Measurements from ENCODE around the gene GOLGA6L9. TPM values are rescaled to one million over a fixed set of nuclear protein-coding genes. Genes with fewer than 3 reads are reported as not detected.
"Not testable (repeated sequence)": the region's sequence is repeated elsewhere in the genome, so short reads cannot be mapped to it uniquely, and the experiment has no call there.

GOLGA6L9 gene
- total RNA-seq, 5 donors from 2014 or later (not counting 1 experiment from before 2014, with no cell fraction given): 2.9 to 5.4 (median 4.4) TPM

- POLR2A ChIA-PET: no interaction called here
- WGBS (ENCODE audit: insufficient coverage): no CpG with 5 or more reads among the region's 3 CpGs
- Histone ChIP-seq H3K4me1 (ENCODE audit: control insufficient read depth in 1 of 2, extremely low read depth in 1 of 2, insufficient read depth in 2 of 2, low read length in 2 of 2) (no peaks in the 10 kb centered on the region), H3K4me3 (ENCODE audit: control insufficient read depth in 1 of 2, extremely low read depth in 1 of 2, low read length in 1 of 2) (no peak overlapping the region), H3K27me3 (replicated peaks in 1 of 2; ENCODE audit: control insufficient read depth in 2 of 2, extremely low read depth in 1 of 2, insufficient read depth in 2 of 2, low read length in 1 of 2) (no peaks in the 10 kb centered on the region), H3K36me3 (ENCODE audit: control insufficient read depth in 2 of 2, extremely low read depth in 1 of 2, insufficient read depth in 1 of 2, low read length in 1 of 2) (no peaks in the 10 kb centered on the region), H3K27ac (ENCODE audit: low read length) (no peak overlapping the region), H3K9me3 (no peaks in the 10 kb centered on the region)
- peaks cover 8% of the 10 kb centered on the region for H3K36me3 Mint-ChIP-seq
- CTCF ChIA-PET: no interaction called here
- no peak overlapping the region for H3K4me3 Mint-ChIP-seq
- DNase-seq (no peak), ATAC-seq (replicated peaks in 1 of 4) (no peak)
- H3K4me1 Mint-ChIP-seq: peaks cover 4 to 10% (median 6%) of the 10 kb centered on the region in 3 donors
- no peaks in the 10 kb centered on the region for H3K27me3 Mint-ChIP-seq
- H3K9me3 Mint-ChIP-seq: no peaks in the 10 kb centered on the region
- no peak overlapping the region for H3K27ac Mint-ChIP-seq
Observed at GRCh38 chr15:82397817-82398216, 31.8 kb upstream of the GOLGA6L9 start.

DNA sequence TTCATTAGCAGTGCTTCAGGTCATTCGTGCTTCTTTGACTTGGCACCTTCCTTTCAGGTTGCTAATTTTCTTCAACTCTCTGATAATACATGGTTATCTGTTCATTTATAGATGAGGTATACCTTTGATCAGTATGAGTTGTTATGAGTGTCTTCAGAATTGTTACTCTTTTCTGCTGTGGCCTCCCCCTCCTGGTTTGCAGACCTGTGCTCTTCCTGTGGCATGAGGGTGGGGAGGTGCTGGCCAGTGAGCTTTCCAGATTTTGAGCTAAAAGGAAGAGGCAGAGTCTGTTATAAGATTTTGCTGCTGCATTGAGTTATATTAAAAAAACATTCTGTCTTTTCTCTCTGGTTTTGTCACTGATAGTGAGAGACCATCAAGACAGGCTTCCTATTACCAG, 30.8 kb upstream of the GOLGA6L9 start:
- WGBS (ENCODE audit: insufficient coverage): no CpG with 5 or more reads among the region's 1 CpG
- Mint-ChIP-seq H3K27me3 (no peaks in the 10 kb centered on the region), H3K9me3 (no peaks in the 10 kb centered on the region), H3K36me3 (peaks cover 4% of the 10 kb centered on the region), H3K4me1 (peaks cover 4 to 10% (median 6%) of the 10 kb centered on the region in 3 donors), H3K4me3 (no peak overlapping the region), H3K27ac (no peak overlapping the region)
- H3K27ac ChIP-seq (ENCODE audit: low read length): no peak overlapping the region
- no peaks in the 10 kb centered on the region for H3K27me3 ChIP-seq (replicated peaks in 1 of 2; ENCODE audit: control insufficient read depth in 2 of 2, extremely low read depth in 1 of 2, insufficient read depth in 2 of 2, low read length in 1 of 2)
- POLR2A ChIA-PET: no interaction called here
- H3K36me3 ChIP-seq (ENCODE audit: control insufficient read depth in 2 of 2, extremely low read depth in 1 of 2, insufficient read depth in 1 of 2, low read length in 1 of 2): no peaks in the 10 kb centered on the region
- no peaks in the 10 kb centered on the region for H3K4me1 ChIP-seq (ENCODE audit: control insufficient read depth in 1 of 2, extremely low read depth in 1 of 2, insufficient read depth in 2 of 2, low read length in 2 of 2)
- no peaks in the 10 kb centered on the region for H3K9me3 ChIP-seq
- CTCF ChIA-PET: no interaction called here
- ATAC-seq (replicated peaks in 1 of 4) (no peak), DNase-seq (no peak)
- no peak overlapping the region for H3K4me3 ChIP-seq (ENCODE audit: control insufficient read depth in 1 of 2, extremely low read depth in 1 of 2, low read length in 1 of 2)

GRCh38 chr15:82399366-82400103, 30.1 kb upstream of the GOLGA6L9 start:
- CTCF ChIA-PET; H3K36me3 Mint-ChIP-seq; H3K4me3 Mint-ChIP-seq; ATAC-seq (replicated peaks in 1 of 4); H3K27me3 ChIP-seq (replicated peaks in 1 of 2; ENCODE audit: control insufficient read depth in 2 of 2, extremely low read depth in 1 of 2, insufficient read depth in 2 of 2, low read length in 1 of 2); H3K4me1 ChIP-seq (ENCODE audit: control insufficient read depth in 1 of 2, extremely low read depth in 1 of 2, insufficient read depth in 2 of 2, low read length in 2 of 2); POLR2A ChIA-PET; H3K4me3 ChIP-seq (ENCODE audit: control insufficient read depth in 1 of 2, extremely low read depth in 1 of 2, low read length in 1 of 2); DNase-seq; H3K27me3 Mint-ChIP-seq; H3K9me3 Mint-ChIP-seq; H3K36me3 ChIP-seq (ENCODE audit: control insufficient read depth in 2 of 2, extremely low read depth in 1 of 2, insufficient read depth in 1 of 2, low read length in 1 of 2); H3K27ac ChIP-seq (ENCODE audit: low read length); H3K27ac Mint-ChIP-seq; H3K9me3 ChIP-seq: not testable (repeated sequence)
- 80% methylated on average over 1 of the region's 5 CpGs for WGBS (ENCODE audit: insufficient coverage)
- H3K4me1 Mint-ChIP-seq: peaks cover 4 to 10% (median 6%) of the 10 kb centered on the region in 3 donors

- H3K4me3 Mint-ChIP-seq; CTCF ChIA-PET; H3K27ac Mint-ChIP-seq; H3K27ac ChIP-seq (ENCODE audit: low read length); DNase-seq; H3K9me3 Mint-ChIP-seq; POLR2A ChIA-PET; H3K4me3 ChIP-seq (ENCODE audit: control insufficient read depth in 1 of 2, extremely low read depth in 1 of 2, low read length in 1 of 2); H3K4me1 ChIP-seq (ENCODE audit: control insufficient read depth in 1 of 2, extremely low read depth in 1 of 2, insufficient read depth in 2 of 2, low read length in 2 of 2); ATAC-seq (replicated peaks in 1 of 4); H3K27me3 ChIP-seq (replicated peaks in 1 of 2; ENCODE audit: control insufficient read depth in 2 of 2, extremely low read depth in 1 of 2, insufficient read depth in 2 of 2, low read length in 1 of 2); H3K9me3 ChIP-seq; H3K36me3 ChIP-seq (ENCODE audit: control insufficient read depth in 2 of 2, extremely low read depth in 1 of 2, insufficient read depth in 1 of 2, low read length in 1 of 2); H3K27me3 Mint-ChIP-seq: not testable (repeated sequence)
- Mint-ChIP-seq H3K4me1 (peaks cover 6 to 13% (median 12%) of the 10 kb centered on the region in 3 donors), H3K36me3 (peaks cover 14% of the 10 kb centered on the region)
- no CpG with 5 or more reads among the region's 6 CpGs for WGBS (ENCODE audit: insufficient coverage)
Observed at GRCh38 chr15:82401918-82402317, 27.7 kb upstream of the GOLGA6L9 start.

DNA sequence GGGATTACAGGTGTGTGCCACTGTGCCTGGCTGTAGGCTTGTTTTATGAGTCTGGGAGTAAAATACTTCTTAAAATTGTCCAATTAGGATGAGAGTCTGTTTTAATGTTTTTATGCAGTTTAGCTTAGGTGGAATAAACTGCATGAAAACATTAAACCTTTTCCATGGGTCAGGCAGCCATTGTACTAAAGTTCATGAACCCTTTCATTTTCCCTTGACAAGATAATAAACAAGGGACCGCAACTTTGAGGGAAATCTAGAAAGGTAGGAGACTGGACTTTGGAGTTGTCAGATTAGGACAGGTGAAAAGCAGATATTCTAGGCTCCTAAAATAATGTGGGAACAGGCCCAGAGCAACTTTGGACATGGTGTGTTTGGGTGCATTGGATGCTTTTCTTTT, 27.3 kb upstream of the GOLGA6L9 start:
- H3K9me3 Mint-ChIP-seq; H3K4me3 Mint-ChIP-seq; H3K27me3 ChIP-seq (replicated peaks in 1 of 2; ENCODE audit: control insufficient read depth in 2 of 2, extremely low read depth in 1 of 2, insufficient read depth in 2 of 2, low read length in 1 of 2); H3K4me3 ChIP-seq (ENCODE audit: control insufficient read depth in 1 of 2, extremely low read depth in 1 of 2, low read length in 1 of 2); ATAC-seq (replicated peaks in 1 of 4); DNase-seq; H3K4me1 ChIP-seq (ENCODE audit: control insufficient read depth in 1 of 2, extremely low read depth in 1 of 2, insufficient read depth in 2 of 2, low read length in 2 of 2); H3K27me3 Mint-ChIP-seq; CTCF ChIA-PET; H3K9me3 ChIP-seq; POLR2A ChIA-PET; H3K36me3 ChIP-seq (ENCODE audit: control insufficient read depth in 2 of 2, extremely low read depth in 1 of 2, insufficient read depth in 1 of 2, low read length in 1 of 2); H3K27ac ChIP-seq (ENCODE audit: low read length); H3K27ac Mint-ChIP-seq: not testable (repeated sequence)
- H3K4me1 Mint-ChIP-seq: peaks cover 6 to 13% (median 12%) of the 10 kb centered on the region in 3 donors
- peaks cover 18% of the 10 kb centered on the region for H3K36me3 Mint-ChIP-seq
- no CpG with 5 or more reads among the region's 1 CpG for WGBS (ENCODE audit: insufficient coverage)

DNA sequence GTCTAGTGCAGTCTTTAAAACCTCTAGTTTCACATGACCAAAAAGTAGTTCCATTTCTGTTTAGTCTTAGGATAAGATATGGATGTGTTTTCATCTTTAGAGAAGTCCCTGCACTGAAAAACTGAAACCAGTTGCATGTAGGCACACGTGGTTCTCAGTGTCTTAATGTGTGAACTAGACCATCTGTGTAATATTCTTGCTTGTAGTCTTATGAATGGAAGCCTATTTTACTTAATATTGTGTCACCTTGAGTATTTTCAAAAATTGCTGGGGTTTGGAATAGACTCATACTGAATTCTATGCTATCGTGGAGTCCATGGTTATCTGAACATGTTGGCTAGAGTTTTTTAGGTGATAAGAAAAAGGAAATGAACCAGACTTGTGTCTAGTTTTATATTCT, 23.4 kb upstream of the GOLGA6L9 start:
- H3K4me3 Mint-ChIP-seq, CTCF ChIA-PET, H3K9me3 Mint-ChIP-seq: not testable (repeated sequence)

GRCh38 chr15:82410306-82410705, 19.3 kb upstream of the GOLGA6L9 start:
- H3K27me3 Mint-ChIP-seq, H3K9me3 Mint-ChIP-seq, CTCF ChIA-PET: not testable (repeated sequence)

More for the DNA sequence above, 23.4 kb upstream of the GOLGA6L9 start:
- ATAC-seq (replicated peaks in 1 of 4); H3K27me3 Mint-ChIP-seq; H3K4me1 Mint-ChIP-seq; H3K4me3 ChIP-seq (ENCODE audit: control insufficient read depth in 1 of 2, extremely low read depth in 1 of 2, low read length in 1 of 2); H3K27ac ChIP-seq (ENCODE audit: low read length); POLR2A ChIA-PET; H3K36me3 ChIP-seq (ENCODE audit: control insufficient read depth in 2 of 2, extremely low read depth in 1 of 2, insufficient read depth in 1 of 2, low read length in 1 of 2); H3K27me3 ChIP-seq (replicated peaks in 1 of 2; ENCODE audit: control insufficient read depth in 2 of 2, extremely low read depth in 1 of 2, insufficient read depth in 2 of 2, low read length in 1 of 2); DNase-seq; H3K9me3 ChIP-seq; H3K4me1 ChIP-seq (ENCODE audit: control insufficient read depth in 1 of 2, extremely low read depth in 1 of 2, insufficient read depth in 2 of 2, low read length in 2 of 2); H3K27ac Mint-ChIP-seq: not testable (repeated sequence)
- WGBS (ENCODE audit: insufficient coverage): 67% methylated on average over 1 of the region's 2 CpGs
- peaks cover 22% of the 10 kb centered on the region for H3K36me3 Mint-ChIP-seq

More at GRCh38 chr15:82410306-82410705, 19.3 kb upstream of the GOLGA6L9 start:
- DNase-seq; H3K36me3 ChIP-seq (ENCODE audit: control insufficient read depth in 2 of 2, extremely low read depth in 1 of 2, insufficient read depth in 1 of 2, low read length in 1 of 2); H3K4me3 ChIP-seq (ENCODE audit: control insufficient read depth in 1 of 2, extremely low read depth in 1 of 2, low read length in 1 of 2); H3K9me3 ChIP-seq; H3K4me1 Mint-ChIP-seq; H3K4me1 ChIP-seq (ENCODE audit: control insufficient read depth in 1 of 2, extremely low read depth in 1 of 2, insufficient read depth in 2 of 2, low read length in 2 of 2); H3K27me3 ChIP-seq (replicated peaks in 1 of 2; ENCODE audit: control insufficient read depth in 2 of 2, extremely low read depth in 1 of 2, insufficient read depth in 2 of 2, low read length in 1 of 2); H3K4me3 Mint-ChIP-seq; POLR2A ChIA-PET; ATAC-seq (replicated peaks in 1 of 4); H3K27ac ChIP-seq (ENCODE audit: low read length); H3K27ac Mint-ChIP-seq: not testable (repeated sequence)
- H3K36me3 Mint-ChIP-seq: peaks cover 20% of the 10 kb centered on the region
- WGBS (ENCODE audit: insufficient coverage): 60% methylated on average over 1 of the region's 4 CpGs
